ENCODE data around the gene F11. TPM values are rescaled to one million over a fixed set of nuclear protein-coding genes. Genes with fewer than 3 reads are reported as not detected.

F11 gene
- total and polyA plus RNA-seq, 2 of the 13 experiments (the other 11 are each of a cell fraction or from before 2014, with no cell fraction given) = 35.1 to 58.0 TPM

- TF ChIP-seq MXD1 (CRISPR knock-in tag; IDR thresholded peaks at IDR 0.05) (no peak), ZNF251 (CRISPR knock-in tag; IDR thresholded peaks at IDR 0.05) (no peak), BRD4 (CRISPR knock-in tag; IDR thresholded peaks at IDR 0.05) (no peak), ZNF281 (CRISPR knock-in tag; IDR thresholded peaks at IDR 0.05; ENCODE audit: borderline replicate concordance) (no peak), FOXA3 (CRISPR knock-in tag; IDR thresholded peaks at IDR 0.05) (peak; percentile 94), TSC22D2 (CRISPR knock-in tag; IDR thresholded peaks at IDR 0.05; ENCODE audit: borderline replicate concordance) (no peak), SOX13 (IDR thresholded peaks at IDR 0.05) (no peak), SOX13 (CRISPR knock-in tag; conservative IDR thresholded peaks at IDR 0.05 in 1 of 2, IDR thresholded peaks at IDR 0.05 in 1 of 2) (peak in 1 of 2 experiments; percentile 31; a peak in 1 of 4 replicates), HNF1A (IDR thresholded peaks at IDR 0.05; ENCODE audit: low read depth) (no peak), HNF1A (CRISPR knock-in tag; IDR thresholded peaks at IDR 0.05; ENCODE audit: borderline replicate concordance) (no peak), ZNF468 (CRISPR knock-in tag; IDR thresholded peaks at IDR 0.05) (no peak), KAT7 (CRISPR knock-in tag; IDR thresholded peaks at IDR 0.05; ENCODE audit: borderline replicate concordance) (no peak), TBX3 (IDR thresholded peaks at IDR 0.05; ENCODE audit: borderline replicate concordance) (no peak), KDM1A (CRISPR knock-in tag; IDR thresholded peaks at IDR 0.05) (no peak), ZSCAN12 (CRISPR knock-in tag; IDR thresholded peaks at IDR 0.05) (no peak), ZNF207 (IDR thresholded peaks at IDR 0.05; ENCODE audit: borderline replicate concordance) (no peak), FOXA1 (IDR thresholded peaks at IDR 0.05) (no peak), FOXA1 (CRISPR knock-in tag; IDR thresholded peaks at IDR 0.05) (peak; percentile 78), ZNF572 (CRISPR knock-in tag; IDR thresholded peaks at IDR 0.05) (no peak)
- TF ChIP-seq, protein P1, sequence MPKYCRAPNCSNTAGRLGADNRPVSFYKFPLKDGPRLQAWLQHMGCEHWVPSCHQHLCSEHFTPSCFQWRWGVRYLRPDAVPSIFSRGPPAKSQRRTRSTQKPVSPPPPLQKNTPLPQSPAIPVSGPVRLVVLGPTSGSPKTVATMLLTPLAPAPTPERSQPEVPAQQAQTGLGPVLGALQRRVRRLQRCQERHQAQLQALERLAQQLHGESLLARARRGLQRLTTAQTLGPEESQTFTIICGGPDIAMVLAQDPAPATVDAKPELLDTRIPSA (CRISPR knock-in tag; IDR thresholded peaks at IDR 0.05; ENCODE audit: borderline replicate concordance) = no peak
- TF ChIP-seq, protein P2, sequence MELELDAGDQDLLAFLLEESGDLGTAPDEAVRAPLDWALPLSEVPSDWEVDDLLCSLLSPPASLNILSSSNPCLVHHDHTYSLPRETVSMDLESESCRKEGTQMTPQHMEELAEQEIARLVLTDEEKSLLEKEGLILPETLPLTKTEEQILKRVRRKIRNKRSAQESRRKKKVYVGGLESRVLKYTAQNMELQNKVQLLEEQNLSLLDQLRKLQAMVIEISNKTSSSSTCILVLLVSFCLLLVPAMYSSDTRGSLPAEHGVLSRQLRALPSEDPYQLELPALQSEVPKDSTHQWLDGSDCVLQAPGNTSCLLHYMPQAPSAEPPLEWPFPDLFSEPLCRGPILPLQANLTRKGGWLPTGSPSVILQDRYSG (CRISPR knock-in tag; IDR thresholded peaks at IDR 0.05) = no peak
- TF ChIP-seq, protein P3, sequence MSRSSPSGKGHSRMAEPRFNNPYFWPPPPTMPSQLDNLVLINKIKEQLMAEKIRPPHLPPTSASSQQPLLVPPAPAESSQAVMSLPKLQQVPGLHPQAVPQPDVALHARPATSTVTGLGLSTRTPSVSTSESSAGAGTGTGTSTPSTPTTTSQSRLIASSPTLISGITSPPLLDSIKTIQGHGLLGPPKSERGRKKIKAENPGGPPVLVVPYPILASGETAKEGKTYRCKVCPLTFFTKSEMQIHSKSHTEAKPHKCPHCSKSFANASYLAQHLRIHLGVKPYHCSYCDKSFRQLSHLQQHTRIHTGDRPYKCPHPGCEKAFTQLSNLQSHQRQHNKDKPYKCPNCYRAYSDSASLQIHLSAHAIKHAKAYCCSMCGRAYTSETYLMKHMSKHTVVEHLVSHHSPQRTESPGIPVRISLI (CRISPR knock-in tag; IDR thresholded peaks at IDR 0.05; ENCODE audit: borderline replicate concordance) = no peak
Observed at GRCh38 chr4:186227221-186227620, 38.8 kb upstream of the F11 start, which contains the start of gene KLKB1 (continued).

Data from HepG2 (cell line).